ENCODE data around the gene GAPVD1. TPM values are rescaled to one million over a fixed set of nuclear protein-coding genes. Genes with fewer than 3 reads are reported as not detected.

Gene GAPVD1
- total and polyA plus RNA-seq, 2 of the 13 experiments (the other 11 are each of a cell fraction or from before 2014, with no cell fraction given), result 11.1 to 33.2 TPM

DNA sequence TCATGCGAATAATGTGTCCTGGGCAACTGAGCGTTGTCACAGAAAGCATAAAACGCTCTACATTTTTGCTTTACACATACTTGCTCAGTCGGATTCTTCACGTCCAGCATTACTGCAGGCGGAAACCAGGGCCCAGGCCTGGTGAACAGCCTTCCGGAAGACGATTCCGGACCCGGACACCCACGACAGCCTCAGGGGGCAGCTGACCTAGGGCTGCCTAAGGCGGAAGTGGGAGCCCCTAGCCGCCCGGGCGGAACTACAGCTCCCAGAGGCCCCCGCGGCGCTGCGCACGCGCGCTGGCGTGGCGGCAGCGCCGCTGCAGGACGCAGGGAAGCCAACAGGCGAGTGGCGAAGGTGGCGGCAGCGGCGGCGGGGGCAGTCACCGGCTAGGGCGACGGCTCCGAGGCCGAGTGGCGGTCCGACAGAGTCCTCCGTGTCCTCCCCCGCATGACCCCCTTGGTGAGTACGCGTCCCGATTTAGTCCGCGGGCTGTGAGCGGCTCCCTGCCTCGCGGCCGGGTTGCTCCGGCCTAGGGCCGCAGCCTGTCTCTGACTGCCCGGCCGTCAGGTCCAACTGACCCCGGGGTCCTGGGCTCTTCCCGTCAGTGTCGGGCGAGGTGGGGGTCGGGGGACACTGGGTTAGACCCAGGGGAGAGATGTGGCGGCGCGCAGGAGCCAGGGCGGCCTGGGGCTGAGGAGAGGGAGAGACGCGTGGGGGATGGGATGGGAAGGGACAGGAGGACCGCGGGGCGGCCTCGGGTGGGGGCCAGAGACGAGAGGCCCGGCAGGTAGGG, at the start of gene GAPVD1 (continued):
- TF ChIP-seq, protein P1, sequence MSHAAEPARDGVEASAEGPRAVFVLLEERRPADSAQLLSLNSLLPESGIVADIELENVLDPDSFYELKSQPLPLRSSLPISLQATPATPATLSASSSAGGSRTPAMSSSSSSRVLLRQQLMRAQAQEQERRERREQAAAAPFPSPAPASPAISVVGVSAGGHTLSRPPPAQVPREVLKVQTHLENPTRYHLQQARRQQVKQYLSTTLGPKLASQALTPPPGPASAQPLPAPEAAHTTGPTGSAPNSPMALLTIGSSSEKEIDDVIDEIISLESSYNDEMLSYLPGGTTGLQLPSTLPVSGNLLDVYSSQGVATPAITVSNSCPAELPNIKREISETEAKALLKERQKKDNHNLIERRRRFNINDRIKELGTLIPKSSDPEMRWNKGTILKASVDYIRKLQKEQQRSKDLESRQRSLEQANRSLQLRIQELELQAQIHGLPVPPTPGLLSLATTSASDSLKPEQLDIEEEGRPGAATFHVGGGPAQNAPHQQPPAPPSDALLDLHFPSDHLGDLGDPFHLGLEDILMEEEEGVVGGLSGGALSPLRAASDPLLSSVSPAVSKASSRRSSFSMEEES (CRISPR knock-in tag; IDR thresholded peaks at IDR 0.05), result peak; percentile 25; the same call in 1 of the 2 replicates
- no peak for TF ChIP-seq ZC3H4 (CRISPR knock-in tag; IDR thresholded peaks at IDR 0.05; ENCODE audit: borderline replicate concordance)
- TF ChIP-seq ZNF746 (CRISPR knock-in tag; IDR thresholded peaks at IDR 0.05), result peak; percentile 78
- no peak for TF ChIP-seq KLF9 (CRISPR knock-in tag; IDR thresholded peaks at IDR 0.05; ENCODE audit: low read depth)
- no peak for TF ChIP-seq ZFP1 (CRISPR knock-in tag; IDR thresholded peaks at IDR 0.05)
- TF ChIP-seq ZNF292 (CRISPR knock-in tag; IDR thresholded peaks at IDR 0.05; ENCODE audit: borderline replicate concordance, low read depth), result peak; percentile 70; the same call in 1 of the 2 replicates
- TF ChIP-seq, protein P2, sequence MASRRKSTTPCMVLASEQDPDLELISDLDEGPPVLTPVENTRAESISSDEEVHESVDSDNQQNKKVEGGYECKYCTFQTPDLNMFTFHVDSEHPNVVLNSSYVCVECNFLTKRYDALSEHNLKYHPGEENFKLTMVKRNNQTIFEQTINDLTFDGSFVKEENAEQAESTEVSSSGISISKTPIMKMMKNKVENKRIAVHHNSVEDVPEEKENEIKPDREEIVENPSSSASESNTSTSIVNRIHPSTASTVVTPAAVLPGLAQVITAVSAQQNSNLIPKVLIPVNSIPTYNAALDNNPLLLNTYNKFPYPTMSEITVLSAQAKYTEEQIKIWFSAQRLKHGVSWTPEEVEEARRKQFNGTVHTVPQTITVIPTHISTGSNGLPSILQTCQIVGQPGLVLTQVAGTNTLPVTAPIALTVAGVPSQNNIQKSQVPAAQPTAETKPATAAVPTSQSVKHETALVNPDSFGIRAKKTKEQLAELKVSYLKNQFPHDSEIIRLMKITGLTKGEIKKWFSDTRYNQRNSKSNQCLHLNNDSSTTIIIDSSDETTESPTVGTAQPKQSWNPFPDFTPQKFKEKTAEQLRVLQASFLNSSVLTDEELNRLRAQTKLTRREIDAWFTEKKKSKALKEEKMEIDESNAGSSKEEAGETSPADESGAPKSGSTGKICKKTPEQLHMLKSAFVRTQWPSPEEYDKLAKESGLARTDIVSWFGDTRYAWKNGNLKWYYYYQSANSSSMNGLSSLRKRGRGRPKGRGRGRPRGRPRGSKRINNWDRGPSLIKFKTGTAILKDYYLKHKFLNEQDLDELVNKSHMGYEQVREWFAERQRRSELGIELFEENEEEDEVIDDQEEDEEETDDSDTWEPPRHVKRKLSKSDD (CRISPR knock-in tag; IDR thresholded peaks at IDR 0.05; ENCODE audit: low read depth), result no peak
- no peak for TF ChIP-seq ZNF7 (CRISPR knock-in tag; IDR thresholded peaks at IDR 0.05)
- peak; percentile 8; the same call in 1 of the 2 replicates for TF ChIP-seq RXRB (CRISPR knock-in tag; IDR thresholded peaks at IDR 0.05; ENCODE audit: borderline replicate concordance)
- no peak for TF ChIP-seq HMG20B (CRISPR knock-in tag; conservative IDR thresholded peaks at IDR 0.05)
- no peak; the same call in 1 of the 2 replicates for TF ChIP-seq NFYB (CRISPR knock-in tag; IDR thresholded peaks at IDR 0.05)
- TF ChIP-seq ZNF12 (CRISPR knock-in tag; IDR thresholded peaks at IDR 0.05), result 0 out of 2 replicates have a peak, but pooled peaks have one; percentile 10
- 0 out of 2 replicates have a peak, but pooled peaks have one; percentile 41 for TF ChIP-seq HOXA9 (CRISPR knock-in tag; IDR thresholded peaks at IDR 0.05; ENCODE audit: borderline replicate concordance)
- TF ChIP-seq, protein P3, sequence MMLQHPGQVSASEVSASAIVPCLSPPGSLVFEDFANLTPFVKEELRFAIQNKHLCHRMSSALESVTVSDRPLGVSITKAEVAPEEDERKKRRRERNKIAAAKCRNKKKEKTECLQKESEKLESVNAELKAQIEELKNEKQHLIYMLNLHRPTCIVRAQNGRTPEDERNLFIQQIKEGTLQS (CRISPR knock-in tag; IDR thresholded peaks at IDR 0.05), result no peak
- no peak for TF ChIP-seq LCORL (IDR thresholded peaks at IDR 0.05)
- 0 out of 2 replicates have a peak, but pooled peaks have one; percentile 24 for TF ChIP-seq LCORL (CRISPR knock-in tag; IDR thresholded peaks at IDR 0.05)
- peak; percentile 89 for TF ChIP-seq RBM39 (IDR thresholded peaks at IDR 0.05; ENCODE audit: low read depth, low read length, poor library complexity, severe bottlenecking)
- TF ChIP-seq HOXA3 (CRISPR knock-in tag; IDR thresholded peaks at IDR 0.05), result peak; percentile 76
- no peak for TF ChIP-seq MZF1 (CRISPR knock-in tag; IDR thresholded peaks at IDR 0.05; ENCODE audit: borderline replicate concordance)
- TF ChIP-seq, protein P4, sequence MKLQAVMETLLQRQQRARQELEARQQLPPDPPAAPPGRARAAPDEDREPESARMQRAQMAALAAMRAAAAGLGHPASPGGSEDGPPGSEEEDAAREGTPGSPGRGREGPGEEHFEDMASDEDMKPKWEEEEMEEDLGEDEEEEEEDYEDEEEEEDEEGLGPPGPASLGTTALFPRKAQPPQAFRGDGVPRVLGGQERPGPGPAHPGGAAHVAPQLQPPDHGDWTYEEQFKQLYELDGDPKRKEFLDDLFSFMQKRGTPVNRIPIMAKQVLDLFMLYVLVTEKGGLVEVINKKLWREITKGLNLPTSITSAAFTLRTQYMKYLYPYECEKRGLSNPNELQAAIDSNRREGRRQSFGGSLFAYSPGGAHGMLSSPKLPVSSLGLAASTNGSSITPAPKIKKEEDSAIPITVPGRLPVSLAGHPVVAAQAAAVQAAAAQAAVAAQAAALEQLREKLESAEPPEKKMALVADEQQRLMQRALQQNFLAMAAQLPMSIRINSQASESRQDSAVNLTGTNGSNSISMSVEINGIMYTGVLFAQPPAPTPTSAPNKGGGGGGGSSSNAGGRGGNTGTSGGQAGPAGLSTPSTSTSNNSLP (IDR thresholded peaks at IDR 0.05; ENCODE audit: low read depth, low read length), result no peak
- TF ChIP-seq ZNF672 (CRISPR knock-in tag; IDR thresholded peaks at IDR 0.05), result 0 out of 2 replicates have a peak, but pooled peaks have one; percentile 49
- TF ChIP-seq, protein P5, sequence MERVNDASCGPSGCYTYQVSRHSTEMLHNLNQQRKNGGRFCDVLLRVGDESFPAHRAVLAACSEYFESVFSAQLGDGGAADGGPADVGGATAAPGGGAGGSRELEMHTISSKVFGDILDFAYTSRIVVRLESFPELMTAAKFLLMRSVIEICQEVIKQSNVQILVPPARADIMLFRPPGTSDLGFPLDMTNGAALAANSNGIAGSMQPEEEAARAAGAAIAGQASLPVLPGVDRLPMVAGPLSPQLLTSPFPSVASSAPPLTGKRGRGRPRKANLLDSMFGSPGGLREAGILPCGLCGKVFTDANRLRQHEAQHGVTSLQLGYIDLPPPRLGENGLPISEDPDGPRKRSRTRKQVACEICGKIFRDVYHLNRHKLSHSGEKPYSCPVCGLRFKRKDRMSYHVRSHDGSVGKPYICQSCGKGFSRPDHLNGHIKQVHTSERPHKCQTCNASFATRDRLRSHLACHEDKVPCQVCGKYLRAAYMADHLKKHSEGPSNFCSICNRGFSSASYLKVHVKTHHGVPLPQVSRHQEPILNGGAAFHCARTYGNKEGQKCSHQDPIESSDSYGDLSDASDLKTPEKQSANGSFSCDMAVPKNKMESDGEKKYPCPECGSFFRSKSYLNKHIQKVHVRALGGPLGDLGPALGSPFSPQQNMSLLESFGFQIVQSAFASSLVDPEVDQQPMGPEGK (CRISPR knock-in tag; IDR thresholded peaks at IDR 0.05), result no peak; the same call in 1 of the 2 replicates
